HG03066 (cell line): ENCODE measurements around the gene ARL13B.
"Not testable (repeated sequence)": the region's sequence is repeated elsewhere in the genome, so short reads cannot be mapped to it uniquely, and the experiment has no call there.

Source experiments
- ATAC-seq: cut with Tn5 transposase; IDR thresholded peaks from one replicate; pipeline ENCODE4 v1.9.1; 2021; ENCODE audit warnings: low read depth; ENCODE audit not compliant: unreplicated experiment

ARL13B gene

DNA sequence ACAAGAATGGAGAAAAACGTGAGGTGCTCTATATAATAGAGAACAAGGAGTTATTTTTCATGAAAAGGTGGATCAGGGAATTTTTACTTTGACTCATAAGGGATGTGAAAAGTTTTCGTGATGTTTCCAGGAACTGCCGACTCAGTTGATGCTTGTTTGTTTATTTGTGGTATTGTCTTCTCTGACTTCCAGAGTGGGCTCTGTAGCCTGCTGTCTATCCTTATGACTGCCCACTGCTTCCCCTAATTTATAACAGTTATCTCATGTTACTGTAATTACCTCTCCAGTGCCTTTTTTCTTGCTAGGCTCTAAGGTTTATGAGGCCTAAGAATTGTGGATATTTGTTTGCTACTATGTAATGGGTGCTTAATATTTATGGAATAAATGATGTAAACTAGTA, 12.3 kb downstream of the ARL13B start:
- ATAC-seq: no peak

- no peak for ATAC-seq
Observed at GRCh38 chr3:93994056-93994455, 14.1 kb downstream of the ARL13B start.

DNA sequence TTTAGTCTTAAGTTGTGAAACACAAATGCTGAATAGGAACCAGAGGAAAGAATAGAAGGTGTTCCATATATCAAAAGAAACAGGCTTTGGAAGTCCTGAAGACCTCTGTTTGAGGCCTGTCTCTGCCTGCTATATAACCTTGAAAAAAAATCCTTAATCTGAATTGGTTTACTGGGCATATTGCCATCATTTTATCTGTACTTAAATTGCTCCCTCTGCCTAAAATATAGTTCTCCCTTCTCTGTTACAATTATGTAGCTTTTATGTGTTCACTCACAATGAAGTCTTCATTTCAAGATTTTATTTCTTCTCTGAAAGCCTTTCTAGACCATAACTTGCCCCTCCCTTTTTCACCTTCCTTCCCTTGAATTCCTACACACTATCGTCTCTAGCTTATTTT, 21.2 kb downstream of the ARL13B start:
- no peak for ATAC-seq

DNA sequence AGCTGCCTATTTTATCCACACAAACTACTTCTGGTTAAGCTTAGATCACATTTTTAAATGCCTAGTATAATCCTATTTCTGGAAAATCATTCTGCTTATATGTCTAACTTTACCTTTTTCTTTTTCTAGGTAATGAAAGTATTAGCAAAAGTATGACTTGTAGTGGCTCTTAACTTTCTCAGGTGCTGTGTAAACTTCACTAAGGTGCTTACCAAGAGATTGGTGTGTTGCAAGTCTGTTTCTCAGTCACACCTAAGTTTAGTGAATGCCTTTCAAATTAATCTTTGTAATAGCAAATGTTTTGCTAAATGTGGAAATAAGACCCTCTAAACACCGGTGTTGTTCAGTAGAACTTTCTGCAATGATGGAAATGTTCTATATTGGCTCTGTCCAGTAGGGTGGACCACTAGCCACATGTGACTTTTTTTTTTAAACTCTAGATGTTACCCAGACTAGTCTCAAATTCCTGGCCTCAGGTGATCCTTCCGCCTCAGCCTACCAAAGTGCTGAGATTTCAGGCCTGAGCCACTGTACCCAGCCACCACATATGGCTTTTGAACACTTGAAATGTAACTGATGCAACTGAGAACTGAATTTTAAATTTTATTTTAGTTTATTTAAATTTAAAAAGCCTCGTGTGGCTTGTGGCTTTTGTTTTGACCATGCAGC, 22.0 kb downstream of the ARL13B start:
- ATAC-seq: no peak

DNA sequence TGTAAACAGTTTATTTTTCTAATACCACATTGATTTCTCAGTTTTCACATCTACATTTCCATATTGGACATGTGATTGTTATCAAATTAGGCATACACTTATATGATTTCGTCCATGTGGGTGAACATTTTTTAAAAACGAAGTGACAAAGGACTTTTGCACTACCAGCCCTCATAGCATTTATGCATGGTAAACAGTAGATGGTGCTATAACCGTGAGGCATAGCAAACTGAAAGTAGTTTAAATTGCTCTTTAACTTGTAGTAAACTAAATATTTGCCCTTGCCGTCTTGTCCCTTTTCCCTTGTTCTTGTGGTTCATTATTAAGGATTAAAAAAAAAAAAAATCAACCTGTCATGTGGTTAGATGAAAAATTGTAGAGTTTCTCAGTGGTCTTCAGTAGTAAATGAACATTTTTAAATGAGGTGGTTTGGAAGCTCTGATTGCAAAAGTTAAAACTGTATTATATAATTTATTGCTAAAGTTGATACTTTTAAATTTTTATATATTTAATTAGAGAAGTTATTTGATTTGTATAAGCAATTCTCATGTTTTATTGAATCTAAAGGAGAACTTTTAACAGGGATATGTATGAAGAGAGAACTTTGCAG, 24.5 kb downstream of the ARL13B start:
- ATAC-seq: peak; percentile 94

GRCh38 chr3:94008253-94008652, 28.3 kb downstream of the ARL13B start:
- no peak for ATAC-seq

- no peak for ATAC-seq
Observed at GRCh38 chr3:94009608-94010007, 29.7 kb downstream of the ARL13B start.

DNA sequence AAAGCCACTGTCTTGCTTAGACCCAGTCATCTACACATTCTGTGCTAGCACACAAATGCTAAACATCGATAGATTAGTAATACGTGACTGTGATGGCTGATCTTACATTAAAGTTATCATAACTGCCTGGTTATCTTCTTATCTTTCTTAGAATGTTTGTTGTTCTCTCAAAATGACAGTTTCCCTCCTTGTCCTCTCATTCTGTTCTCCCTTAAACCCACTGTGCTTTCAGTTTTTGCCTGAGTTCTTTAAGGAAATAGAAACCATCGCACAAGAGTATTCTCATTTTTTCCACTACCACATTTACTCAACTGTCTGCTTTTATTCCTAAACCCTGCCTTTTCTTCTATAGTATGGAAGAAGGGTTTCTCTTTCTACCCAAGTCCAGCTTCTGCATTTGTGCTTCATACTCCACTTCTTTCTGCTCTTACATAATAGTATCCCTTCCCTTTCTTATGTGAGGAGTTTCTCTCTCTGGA, 31.3 kb downstream of the ARL13B start:
- no peak for ATAC-seq

DNA sequence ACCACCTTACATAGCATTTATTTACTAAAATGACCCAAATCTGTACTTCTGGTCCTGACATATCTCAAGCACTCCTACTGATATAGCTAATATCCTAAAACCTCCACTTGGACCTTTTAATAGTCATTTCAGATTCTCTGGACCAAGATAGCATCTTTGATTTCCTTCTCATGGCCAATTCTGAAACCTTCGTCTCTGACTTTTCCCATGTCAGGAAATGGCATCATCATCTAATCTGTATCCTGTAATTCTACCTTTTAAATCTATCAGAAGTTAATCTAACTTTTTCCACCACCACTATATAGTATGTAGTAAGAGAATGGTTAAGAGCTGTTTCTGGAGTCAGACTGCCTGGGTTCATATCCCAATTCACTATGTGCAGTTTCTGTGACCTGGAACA, 32.2 kb downstream of the ARL13B start:
- ATAC-seq: no peak

DNA sequence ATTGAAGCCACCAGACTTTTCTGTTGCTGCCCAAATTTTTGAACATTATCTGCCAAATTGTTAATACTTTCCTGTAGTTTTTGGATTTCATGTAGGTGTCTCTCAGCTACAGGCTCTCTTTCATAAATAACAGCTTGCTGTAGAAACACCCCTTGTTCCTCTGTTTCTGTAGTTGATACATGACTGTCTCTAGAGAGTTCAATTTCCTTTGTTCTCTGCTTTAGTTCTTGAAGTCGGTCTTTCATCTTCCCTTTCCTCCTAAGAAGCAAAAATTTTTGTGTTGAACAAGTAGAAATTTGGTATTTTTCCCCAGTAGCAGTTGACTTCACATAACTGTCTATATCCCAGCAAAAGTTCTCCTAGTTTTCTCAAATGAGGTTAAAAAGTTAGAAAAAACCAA, 35.1 kb downstream of the ARL13B start:
- ATAC-seq: no peak

- no peak for ATAC-seq
Observed at GRCh38 chr3:94019659-94020058, 39.7 kb downstream of the ARL13B start.

- ATAC-seq: no peak
Observed at GRCh38 chr3:94020293-94020692, 40.3 kb downstream of the ARL13B start.

DNA sequence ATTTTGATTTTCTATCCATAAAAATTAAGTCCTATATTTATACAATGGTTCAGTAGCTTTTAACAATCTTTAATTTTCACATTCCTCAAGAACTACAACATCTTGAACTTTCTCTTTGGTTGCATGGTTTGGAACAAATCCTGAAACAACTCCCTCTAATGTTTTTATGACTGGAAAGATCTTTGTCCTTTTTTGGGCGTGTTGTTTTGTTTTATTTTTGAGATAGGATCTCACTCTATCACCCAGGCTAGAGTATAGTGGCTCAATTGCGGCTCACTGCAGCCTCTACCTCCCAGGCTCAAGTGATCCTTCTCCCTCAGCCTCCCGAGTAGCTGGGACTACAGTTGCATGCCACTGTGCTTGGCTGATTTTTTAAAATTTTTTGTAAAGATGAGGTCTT, 44.4 kb downstream of the ARL13B start:
- ATAC-seq: no peak

DNA sequence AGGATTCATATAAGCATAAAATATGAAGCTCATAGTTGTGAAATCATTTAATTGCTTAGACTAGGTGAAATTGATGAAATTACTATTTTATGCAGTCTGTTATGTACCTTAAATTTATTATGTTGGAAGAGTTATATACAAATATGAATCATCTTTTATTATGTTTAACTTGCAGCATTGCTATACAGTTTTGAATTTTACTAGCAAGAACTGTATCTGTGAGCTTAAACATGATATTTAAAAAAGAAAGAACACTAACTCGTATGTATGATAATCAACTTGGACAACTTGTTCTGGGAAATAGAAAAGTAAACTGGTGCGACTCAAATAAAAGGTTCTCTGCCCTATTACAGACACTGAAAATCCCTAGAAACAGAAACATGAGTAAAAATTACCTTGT, 46.7 kb downstream of the ARL13B start:
- ATAC-seq: no peak

- no peak for ATAC-seq
Observed at GRCh38 chr3:94028093-94028837, 48.3 kb downstream of the ARL13B start, which contains the start of gene STX19. STX19 (minus strand) TSS chr3:94028597; CDS start chr3:94015269, 13,328 bp downstream.

- peak; percentile 84 for ATAC-seq
Observed at GRCh38 chr3:94036909-94037507, 57.1 kb downstream of the ARL13B start.

DNA sequence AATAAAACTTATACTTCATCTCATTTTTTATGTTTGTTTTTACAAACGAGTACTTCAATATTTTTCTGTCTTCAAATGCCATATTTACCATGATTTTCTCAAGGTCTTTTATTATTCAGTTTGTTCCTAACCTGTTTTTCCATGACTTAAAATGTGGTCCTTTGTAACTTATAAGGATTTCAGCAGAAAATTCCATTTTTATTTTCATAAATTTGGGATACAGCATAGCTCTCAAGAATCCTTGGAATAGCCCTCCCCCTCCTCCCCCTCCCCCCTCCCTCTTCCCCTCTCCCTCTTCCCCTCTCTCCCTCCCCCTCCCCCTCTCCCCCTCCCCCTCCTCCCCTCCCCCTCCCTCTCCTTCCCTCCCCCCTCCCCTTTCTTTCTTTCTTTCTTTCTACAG, 63.3 kb downstream of the ARL13B start:
- ATAC-seq: no peak

GRCh38 chr3:94044100-94044936, 64.4 kb downstream of the ARL13B start:
- not testable (repeated sequence) for ATAC-seq

GRCh38 chr3:94046533-94046932, 66.6 kb downstream of the ARL13B start:
- no peak for ATAC-seq

DNA sequence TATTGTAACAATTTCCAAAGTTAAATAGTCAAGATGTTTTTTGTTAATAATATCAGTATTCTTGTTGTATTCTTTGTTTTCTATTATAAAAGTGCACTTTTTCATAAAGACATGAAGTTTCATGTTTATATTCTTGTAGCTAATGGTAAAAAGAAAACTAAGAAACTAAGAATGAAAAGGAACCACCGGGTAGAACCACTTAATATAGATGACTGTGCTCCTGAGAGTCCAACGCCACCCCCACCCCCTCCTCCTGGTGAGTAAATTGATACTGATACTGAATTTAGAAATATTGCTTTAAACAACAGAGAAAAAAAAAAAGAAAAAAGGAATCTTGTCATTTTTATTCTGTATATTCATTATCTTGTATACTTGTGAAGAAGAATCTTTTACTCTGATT, 69.3 kb downstream of the ARL13B start:
- ATAC-seq: no peak
